ENCODE data around the gene FBXO45.
"Not testable (repeated sequence)": the region's sequence is repeated elsewhere in the genome, so short reads cannot be mapped to it uniquely, and the experiment has no call there.

FBXO45 gene, protein sequence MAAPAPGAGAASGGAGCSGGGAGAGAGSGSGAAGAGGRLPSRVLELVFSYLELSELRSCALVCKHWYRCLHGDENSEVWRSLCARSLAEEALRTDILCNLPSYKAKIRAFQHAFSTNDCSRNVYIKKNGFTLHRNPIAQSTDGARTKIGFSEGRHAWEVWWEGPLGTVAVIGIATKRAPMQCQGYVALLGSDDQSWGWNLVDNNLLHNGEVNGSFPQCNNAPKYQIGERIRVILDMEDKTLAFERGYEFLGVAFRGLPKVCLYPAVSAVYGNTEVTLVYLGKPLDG

DNA sequence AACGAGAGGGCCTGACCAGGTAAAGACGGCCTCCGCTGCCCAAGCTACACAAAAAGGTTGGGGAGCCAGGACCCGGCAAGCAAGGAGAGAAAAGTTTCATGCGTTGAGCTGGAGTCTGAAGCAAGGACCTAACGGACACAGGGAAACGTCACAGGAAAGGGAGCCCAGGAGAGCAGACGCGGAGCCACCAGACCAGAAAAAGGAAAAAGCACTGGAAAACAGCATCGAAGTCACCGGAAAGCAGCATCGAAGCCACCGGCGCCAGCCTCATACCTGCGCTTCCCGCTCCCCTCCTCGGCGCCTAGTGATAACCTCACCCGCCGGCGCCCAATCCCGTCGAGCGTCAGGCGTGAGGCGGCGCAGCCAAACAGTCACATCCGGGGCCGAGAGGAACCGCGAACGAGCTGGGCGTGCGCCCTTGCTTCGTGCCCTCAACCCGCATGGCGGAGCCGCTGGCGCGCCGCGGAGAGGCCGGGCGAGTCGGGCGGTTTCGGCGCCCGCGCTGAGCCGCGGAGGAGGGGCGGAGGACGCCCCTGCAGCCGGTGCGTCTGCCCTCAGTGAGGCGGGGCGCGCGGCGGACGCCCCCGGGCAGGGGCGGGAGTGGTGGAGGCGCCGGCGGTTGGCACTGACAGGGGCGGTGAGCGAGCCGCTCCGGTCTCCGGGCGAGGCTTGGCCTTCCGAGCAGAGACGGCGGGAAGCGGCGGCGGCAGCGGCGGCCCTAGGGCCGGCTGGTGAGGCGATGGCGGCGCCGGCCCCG, at the start of gene FBXO45, which contains the start of gene WDR53:
TSS of gene FBXO45 (plus strand) at position 415 of the 757 bp plus-strand sequence. CDS start at position 740, 325 bp downstream.
TSS of gene WDR53 (minus strand) at position 309 of the 757 bp plus-strand sequence. CDS start 7,079 bp downstream, outside the sequence.
- DNase-seq (ENCODE audit: low spot score), result peak; percentile 97

DNA sequence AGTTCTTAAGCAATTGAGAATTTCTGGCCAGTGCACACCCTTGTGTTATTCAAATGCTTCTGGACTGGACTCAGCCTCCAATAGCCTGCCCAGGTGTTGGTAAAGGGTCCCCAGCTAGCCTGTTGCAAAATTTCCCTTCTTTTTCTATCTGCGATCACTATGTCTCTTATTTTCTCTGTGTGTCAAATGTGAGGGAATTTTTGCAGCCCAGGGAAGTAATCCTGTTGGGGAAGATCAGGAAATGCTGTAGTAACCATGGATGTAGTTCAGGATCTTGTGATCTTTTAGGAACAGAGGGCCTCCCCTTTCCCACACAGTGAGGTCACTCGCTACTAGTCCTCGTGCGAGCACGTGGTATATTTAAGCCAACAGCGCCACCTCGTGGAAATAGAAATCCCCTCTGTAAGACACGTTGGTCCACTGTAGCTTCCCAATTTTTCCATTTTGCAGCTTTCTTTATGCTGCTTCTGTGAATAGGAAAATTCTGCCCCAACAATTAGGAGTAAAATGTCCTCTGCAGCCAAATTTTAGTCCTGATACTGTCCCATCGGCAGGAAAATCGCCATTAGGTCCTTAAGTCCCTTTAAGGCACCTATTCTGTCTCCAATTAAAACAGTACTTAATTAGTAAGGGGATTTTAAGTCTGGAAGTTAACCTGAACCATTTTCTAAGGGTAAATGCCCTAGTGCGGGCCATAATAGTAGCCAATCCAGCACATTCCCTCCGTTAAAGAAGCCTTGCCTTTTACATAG, 49.3 kb upstream of the FBXO45 start:
- DNase-seq (ENCODE audit: low spot score), result peak; percentile 59

DNA sequence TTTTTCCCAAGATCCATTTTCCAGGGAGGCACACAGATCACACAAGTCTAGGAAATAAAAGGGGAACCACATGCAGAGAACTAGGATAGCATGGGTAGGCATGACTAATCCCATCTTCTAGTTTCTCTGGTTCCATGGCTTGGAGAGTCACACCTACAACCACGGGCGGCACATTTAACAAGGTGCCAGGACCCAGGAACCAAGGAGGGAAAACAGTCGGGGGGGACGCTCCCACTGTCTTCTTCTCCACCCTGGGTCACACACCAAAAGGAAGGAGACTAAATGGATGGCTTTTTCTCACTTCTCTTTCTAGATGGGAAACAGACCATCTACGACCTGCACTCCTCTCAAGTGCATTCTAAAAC, 48.8 kb upstream of the FBXO45 start:
- no peak for DNase-seq (ENCODE audit: low spot score)

DNA sequence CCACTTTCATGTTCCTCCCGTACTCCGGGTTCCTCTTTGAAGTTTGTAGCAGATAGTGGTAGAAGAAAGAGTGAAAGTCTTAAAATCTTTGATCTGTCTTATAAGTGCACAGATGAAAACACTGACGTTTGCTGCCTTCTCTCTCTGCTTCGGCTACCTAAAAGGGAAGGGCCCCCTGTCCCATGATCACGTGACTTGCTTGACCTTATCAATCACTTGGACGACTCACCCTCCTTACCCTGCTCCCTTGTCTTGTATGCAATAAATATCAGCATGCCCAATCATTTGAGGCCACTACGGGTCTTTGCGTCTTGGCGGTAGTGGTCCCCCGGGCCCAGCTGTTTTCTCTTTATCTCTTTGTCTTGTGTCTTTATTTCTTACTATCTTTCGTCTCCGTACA, 47.2 kb upstream of the FBXO45 start:
- DNase-seq (ENCODE audit: low spot score), result not testable (repeated sequence)

DNA sequence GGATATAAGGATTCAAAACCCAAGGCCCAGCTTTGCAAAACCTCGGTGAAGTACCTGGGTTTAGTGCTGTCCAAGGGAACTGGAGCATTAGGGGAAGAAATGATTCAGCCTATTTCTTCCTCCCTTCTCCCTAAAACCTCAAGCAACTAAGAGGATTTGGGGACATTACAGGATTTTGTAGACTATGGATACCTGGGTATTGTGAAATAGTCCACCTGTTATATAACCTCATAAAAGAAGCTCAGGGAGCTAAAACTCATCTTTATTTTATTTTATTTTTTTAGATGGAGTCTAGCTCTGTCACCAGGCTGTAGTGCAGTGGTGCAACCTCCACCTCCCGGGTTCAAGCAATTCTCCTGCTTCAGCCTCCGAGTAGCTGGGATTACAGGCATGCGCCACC, 44.6 kb upstream of the FBXO45 start:
- no peak for DNase-seq (ENCODE audit: low spot score)

DNA sequence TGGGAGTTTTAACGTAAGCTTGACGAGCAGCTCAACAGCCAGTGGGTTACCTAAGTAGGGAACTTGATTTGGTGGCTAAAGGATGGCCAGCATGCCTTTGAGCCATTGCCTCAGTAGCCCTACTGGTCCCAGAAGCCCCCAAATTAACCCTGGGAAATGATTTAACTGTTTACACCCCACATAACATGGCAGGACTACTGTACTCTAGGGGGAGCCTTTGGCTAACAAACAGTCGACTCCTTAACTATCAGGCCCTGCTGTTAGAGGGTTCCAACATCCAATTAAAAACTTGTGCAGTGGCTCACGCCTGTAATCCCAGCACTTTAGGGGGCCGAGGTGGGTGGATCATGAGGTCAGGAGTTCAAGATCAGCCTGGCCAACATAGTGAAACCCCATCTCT, 43.9 kb upstream of the FBXO45 start:
- DNase-seq (ENCODE audit: low spot score), result no peak

DNA sequence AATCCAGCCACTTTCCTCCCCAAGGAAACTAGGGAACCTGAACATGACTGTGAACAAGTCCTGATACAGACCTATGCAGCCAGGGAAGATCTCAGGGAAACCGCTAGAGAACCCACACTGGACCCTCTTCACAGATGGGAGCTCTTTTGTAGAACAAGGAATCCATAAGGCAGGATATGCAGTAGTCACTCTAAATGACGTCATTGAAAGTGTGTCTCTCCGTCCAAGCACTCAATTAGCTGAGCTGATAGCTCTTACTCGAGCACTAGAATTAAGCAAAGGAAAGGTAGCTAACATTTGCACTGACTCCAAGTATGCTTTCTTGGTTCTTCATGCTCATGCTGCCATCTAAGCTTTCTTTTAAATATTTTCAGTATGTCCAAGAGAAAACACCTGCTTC, 43.3 kb upstream of the FBXO45 start:
- DNase-seq (ENCODE audit: low spot score), result no peak

DNA sequence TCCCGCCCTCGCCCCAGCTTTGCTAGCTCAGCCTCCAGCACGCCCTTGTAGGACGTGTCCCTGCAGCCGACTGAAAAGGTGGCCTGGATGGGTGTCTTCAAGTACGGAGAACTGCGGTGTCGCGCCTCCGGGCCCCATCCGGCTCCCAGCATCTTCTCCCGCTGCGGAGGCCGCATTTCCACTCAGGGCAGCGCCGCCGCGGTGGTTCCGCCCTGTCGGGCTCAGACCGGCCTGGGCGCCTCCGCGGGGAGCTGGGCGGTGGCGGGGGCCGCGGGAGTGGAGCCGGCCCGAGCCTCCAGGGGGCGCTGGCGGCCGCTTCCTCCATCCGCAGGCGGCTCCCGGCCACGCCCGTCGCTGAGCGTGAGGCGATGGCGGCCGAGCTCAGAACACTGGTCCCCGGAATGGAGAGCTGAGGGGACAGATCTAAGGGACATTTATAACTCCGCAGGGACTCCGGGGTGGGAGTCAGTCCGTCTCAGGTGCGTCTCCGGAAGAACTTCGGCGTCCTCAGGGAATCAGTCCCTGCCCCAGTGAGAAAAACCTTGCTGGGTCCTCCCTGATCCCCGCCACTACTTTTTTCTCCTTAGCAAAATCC, 39.7 kb upstream of the FBXO45 start:
- DNase-seq (ENCODE audit: low spot score), result peak; percentile 73

DNA sequence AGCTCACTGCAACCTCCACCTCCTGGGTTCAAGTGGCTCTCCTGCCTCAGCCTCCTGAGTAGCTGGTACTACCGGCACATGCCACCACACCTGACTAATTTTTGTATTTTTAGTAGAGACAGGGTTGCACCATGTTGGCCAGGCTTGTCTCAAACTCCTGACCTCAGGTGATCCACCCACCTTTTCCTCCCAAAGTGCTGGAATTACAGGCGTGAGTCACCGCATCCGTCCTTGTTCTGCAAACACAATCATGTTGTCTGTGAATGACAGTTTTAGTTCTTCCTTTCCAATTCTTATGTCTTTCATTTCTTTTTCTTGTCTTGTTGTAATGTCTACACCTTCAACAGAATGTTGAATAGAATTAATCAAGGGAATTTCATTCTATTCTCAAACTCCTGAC, 37.0 kb upstream of the FBXO45 start:
- no peak for DNase-seq (ENCODE audit: low spot score)

DNA sequence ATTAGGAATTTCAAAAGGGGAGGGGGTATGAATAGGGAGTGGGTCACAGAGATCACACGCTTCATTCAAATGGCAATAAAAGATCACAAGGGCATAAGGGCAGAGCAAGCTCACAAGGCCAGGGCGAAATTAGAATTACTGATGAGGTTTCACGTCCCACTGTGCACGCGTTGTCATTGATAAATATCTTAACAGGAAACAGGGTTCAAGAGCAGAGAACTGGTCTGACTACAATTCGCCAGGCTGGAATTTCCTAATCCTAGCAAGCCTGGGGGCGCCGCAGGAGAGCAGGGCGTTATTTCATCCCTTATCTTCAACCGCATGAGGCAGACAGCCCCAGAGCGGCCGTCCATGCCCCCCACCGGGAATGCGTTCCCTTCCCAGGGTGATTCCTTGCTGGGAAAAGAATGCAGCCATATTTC, 35.2 kb upstream of the FBXO45 start:
- no peak for DNase-seq (ENCODE audit: low spot score)

DNA sequence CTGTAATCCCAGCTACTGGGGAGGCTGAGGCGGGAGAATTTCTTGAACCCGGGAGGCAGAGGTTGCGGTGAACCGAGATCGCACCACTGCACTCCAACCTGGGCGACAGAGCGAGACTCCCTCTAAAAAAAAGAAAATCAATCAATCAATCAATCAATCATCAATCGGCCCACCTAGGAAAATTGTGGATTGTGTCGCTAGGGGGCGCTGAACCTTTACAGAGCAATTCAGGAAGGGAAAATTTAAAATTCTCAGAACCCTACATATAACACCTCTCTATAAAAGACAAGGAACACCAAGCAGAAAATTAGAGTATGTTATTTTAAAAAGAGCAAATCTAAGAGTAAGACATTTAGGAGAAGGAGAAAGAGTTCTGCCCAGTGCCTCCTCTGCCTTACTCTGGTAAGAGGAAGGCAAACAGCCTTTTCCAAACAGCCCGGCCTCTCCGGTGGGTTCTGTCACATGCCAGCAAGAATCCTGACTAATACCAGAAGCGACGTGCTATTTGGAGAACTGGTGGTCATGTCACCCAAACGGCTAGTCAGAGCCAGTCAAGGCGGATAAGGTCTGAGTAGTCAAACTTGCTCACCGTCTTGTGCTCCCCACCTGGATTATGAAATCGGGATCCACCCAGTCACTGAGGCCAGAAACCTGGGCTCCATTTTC, 31.0 kb upstream of the FBXO45 start:
- no peak for DNase-seq (ENCODE audit: low spot score)

DNA sequence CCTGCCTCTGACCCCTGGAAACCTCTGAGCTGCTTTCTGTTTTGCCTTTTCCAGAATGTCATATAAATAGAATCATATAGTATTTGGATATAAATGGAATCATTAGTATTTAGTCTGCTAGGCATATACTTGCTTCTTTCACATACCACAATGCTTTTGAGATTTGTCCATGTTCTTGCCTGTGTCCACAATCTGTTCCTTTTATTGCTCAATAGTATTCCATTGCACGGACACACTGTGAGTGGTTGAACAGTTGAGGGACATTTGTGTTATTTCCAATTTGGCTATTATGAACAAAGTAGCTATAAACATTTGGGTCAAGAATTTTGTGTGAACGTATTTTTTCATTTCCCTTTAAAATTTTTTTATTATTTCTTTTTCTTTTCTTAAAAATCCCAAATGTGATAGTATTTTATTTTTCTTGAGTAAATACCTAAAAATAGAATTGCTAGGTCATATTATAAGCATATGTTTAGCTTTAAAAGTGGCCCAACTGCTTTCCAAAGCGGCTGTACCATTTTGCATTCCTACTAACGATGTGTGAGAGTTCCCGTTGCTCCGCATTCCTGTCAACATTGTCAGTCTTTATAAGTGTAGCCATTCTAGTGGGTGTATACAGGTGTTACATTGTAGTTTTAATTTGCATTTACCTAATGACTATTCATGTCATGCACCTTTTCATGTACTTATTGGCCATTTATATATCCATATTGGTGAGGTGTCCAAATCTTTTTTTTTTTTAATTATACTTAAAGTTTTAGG, 26.6 kb upstream of the FBXO45 start:
- no peak for DNase-seq (ENCODE audit: low spot score)

DNA sequence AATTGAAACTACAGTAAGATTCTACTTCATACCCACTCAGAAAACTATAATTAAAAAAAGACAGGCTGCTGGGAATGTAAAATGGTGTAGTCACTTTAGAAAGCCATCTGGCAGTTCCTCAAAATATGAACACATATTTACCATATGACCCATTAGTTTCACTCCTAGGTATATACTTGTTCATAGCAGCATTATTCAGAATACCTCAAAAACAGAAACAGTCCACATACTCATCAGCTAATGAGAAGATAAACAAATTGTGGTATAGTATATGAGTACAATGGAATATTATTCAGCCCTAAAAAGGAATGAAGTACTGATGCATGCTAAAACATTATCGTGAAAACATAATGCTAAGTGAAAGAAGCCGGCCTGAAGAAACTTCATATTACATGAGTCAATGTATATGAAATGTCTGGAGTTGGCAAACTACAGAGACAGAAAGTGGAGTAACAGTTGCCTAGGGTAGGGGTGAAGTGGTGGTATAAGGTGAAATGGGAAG, 23.9 kb upstream of the FBXO45 start:
- DNase-seq (ENCODE audit: low spot score), result no peak

DNA sequence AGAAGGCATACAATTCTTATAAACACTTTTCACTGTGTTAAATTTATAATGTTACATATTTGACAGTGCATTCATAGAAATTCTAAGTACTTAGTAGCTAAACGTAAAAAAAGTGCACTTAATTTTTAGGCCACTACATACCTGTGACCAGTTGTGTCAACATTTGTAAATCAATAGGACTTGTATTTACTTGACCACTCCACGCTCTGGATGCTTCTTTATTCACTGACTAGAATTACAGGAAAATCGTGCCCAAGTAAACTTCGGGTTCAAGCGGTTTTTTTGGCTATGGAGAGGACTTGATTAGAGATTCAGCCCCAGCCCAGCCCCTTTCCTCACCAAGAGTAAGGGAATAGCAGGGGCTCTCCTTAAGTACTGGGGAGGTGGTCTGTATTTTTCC, 21.9 kb upstream of the FBXO45 start:
- DNase-seq (ENCODE audit: low spot score), result no peak

DNA sequence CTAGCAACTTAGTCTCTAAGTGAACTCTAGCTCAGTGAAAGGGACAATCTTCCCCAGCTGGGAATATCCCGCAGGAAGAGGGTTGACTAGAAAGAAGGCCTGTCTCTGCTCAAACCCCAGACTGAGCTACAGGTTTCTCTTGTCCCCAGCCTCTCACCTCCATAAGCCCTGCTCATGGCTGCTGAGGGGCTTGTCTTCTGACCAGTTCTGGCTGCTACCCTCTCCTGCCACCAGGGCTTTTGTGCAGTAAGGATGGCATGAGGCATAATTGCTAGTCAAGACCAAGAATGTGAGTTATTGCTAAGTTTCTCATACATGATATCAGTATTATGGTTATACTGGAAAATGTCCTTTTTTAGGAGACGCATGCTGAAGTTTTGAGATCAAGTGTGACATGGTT, 21.4 kb upstream of the FBXO45 start:
- no peak for DNase-seq (ENCODE audit: low spot score)

DNA sequence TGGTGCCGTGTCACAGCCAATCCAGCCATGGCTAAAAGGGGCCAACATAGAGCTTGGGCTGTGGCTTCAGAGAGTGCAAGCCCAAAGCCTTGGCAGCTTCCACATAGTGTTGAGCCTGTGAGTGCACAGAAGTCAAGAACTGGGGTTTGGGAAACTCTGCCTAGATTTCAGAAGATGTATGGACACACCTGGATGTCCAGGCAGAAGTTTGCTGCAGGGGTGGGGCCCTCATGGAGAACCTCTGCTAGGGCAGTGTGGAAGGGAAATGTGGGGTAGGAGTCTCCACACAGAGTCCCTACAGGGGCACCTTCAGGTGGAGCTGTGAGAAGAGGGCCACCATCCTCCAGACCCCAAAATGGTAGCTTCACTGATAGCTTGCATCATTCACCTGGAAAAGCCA, 19.1 kb upstream of the FBXO45 start:
- DNase-seq (ENCODE audit: low spot score), result not testable (repeated sequence)

DNA sequence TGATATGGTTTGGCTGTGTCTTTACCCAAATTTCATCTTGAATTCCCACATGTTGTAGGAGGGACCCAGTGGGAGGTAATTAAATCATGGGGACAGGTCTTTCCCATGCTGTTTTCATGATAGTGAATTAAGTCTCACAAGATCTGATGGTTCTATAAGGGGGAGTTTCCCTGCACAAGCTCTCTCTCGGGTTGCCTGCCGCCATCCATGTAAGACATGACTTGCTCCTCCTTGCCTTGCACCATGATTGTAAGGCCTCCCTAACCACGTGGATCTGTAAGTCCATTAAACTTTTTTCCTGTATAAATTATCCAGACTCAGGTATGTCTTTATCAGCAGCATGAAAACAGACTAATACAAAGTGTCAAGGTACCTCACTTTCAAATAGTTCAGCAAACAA, 18.3 kb upstream of the FBXO45 start:
- not testable (repeated sequence) for DNase-seq (ENCODE audit: low spot score)

DNA sequence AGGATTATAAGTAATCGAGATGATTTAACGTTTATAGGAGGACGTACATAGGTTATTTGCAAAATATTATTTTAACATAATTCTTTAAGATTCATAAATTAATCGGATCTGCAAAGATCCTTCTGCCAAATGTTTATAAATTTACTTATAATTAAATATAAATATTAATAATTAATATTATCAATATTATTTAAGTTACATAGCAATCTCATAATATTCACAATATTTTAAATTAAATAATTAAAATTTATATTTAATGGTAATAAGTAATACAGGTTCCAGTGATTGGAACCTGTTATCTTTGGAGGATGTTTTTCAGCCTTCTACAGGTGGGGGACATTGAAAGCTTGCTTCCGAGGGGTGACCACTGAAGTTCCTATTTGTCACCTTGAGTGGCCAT, 16.2 kb upstream of the FBXO45 start:
- no peak for DNase-seq (ENCODE audit: low spot score)

DNA sequence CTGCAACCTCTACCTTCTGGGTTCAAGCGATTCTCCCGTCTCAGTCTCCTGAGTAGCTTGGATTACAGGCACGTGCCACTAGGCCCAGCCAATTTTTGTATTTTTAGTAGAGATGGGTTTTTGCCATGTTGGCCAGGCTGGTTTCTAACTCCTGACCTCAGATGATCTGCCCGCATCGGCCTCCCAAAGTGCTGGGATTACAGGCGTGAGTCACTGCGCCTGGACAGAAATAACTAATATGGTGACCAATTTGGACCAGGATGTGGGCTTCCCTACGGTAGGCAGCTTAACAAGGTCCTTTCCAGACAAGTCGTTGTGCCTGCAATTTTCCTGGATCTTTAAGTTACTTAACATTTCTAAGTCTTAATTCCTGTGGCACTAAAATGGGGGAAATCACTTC, 14.9 kb upstream of the FBXO45 start:
- DNase-seq (ENCODE audit: low spot score), result no peak

DNA sequence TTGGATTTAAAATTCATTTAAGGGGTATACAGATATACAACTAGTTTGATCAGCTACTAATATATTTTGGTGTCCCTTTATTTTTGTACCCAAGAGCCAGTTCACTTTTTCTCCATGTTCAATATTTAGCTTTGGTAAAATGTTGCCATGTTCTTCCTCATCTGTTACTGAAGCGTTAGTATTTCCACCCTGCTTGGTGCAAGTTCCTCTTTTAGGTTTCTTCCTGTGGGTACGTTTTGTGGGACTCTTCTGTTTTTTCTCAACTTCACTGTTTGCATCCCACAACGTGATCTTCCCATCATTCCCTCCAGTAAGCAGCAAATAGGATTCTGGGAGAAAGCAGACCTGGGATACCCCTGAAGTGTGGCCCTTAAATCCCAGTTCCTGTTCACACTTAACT, 14.3 kb upstream of the FBXO45 start:
- DNase-seq (ENCODE audit: low spot score), result no peak

DNA sequence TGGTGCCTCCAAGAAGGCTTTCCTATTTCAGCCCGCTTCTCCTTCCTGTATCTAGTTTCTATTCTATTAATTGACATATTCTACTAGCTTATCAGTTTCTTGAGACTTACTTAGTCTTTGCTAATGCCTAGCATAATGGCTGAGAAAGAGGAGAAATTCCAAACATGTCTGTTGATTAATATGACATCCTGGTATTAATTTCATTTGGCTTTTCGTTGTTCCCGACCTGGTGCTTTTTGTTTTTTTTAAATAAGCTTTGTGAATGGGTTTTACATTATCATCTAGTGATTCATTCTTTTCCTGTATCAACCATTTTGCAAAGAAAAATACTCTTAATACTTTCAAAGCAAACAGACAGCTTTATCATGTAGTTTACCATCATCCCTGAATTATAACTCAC, 13.2 kb upstream of the FBXO45 start:
- DNase-seq (ENCODE audit: low spot score), result no peak

All from kidney tubule cell (primary cell).